HG02763 (cell line): Measurements from ENCODE around the gene HHATL.
"Not testable (repeated sequence)": the region's sequence is repeated elsewhere in the genome, so short reads cannot be mapped to it uniquely, and the experiment has no call there.

ENCODE experiments used
- ATAC-seq: cut with Tn5 transposase; IDR thresholded peaks from one replicate; pipeline ENCODE4 v1.9.1; 2021; ENCODE audit warnings: mild to moderate bottlenecking, moderate library complexity; ENCODE audit not compliant: unreplicated experiment

HHATL gene

GRCh38 chr3:42734263-42734860 lies 31.8 kb upstream of the HHATL start:
- ATAC-seq = no peak

GRCh38 chr3:42733501-42734262 lies 31.1 kb upstream of the HHATL start:
- no peak for ATAC-seq

- ATAC-seq = no peak
Observed at GRCh38 chr3:42732829-42733459, 30.3 kb upstream of the HHATL start.

GRCh38 chr3:42732196-42732828 lies 29.7 kb upstream of the HHATL start:
- no peak for ATAC-seq

GRCh38 chr3:42731476-42732195 lies 29.0 kb upstream of the HHATL start:
- ATAC-seq = no peak

- ATAC-seq = no peak
Observed at GRCh38 chr3:42730706-42731420, 28.3 kb upstream of the HHATL start.

- ATAC-seq = no peak
Observed at GRCh38 chr3:42730294-42730693, 27.7 kb upstream of the HHATL start.

GRCh38 chr3:42729404-42730145 lies 27.0 kb upstream of the HHATL start:
- no peak for ATAC-seq

- no peak for ATAC-seq
Observed at GRCh38 chr3:42728668-42729364, 26.2 kb upstream of the HHATL start.

GRCh38 chr3:42728056-42728455 lies 25.5 kb upstream of the HHATL start:
- no peak for ATAC-seq

- no peak for ATAC-seq
Observed at GRCh38 chr3:42725454-42725853, 22.9 kb upstream of the HHATL start.

- no peak for ATAC-seq
Observed at GRCh38 chr3:42723219-42723618, 20.6 kb upstream of the HHATL start.

- ATAC-seq = not testable (repeated sequence)
Observed at GRCh38 chr3:42722442-42722841, 19.8 kb upstream of the HHATL start.

- no peak for ATAC-seq
Observed at GRCh38 chr3:42721690-42722089, 19.1 kb upstream of the HHATL start.

GRCh38 chr3:42720126-42720525 lies 17.5 kb upstream of the HHATL start:
- ATAC-seq = no peak

GRCh38 chr3:42719002-42719401 lies 16.4 kb upstream of the HHATL start:
- ATAC-seq = no peak

- ATAC-seq = no peak
Observed at GRCh38 chr3:42718338-42718737, 15.7 kb upstream of the HHATL start.

- ATAC-seq = no peak
Observed at GRCh38 chr3:42717306-42717705, 14.7 kb upstream of the HHATL start.

GRCh38 chr3:42714171-42714852 lies 11.7 kb upstream of the HHATL start:
- no peak for ATAC-seq
